GM12891 (cell line): ENCODE results near the gene HCST.

Source experiments
- POLR2A ChIP-seq: IDR thresholded peaks from 2 replicates; pipeline ENCODE4 v1.6.1; 2011; ENCODE audit warnings: low read depth, low read length, control low read depth
- POLR2AphosphoS5 ChIP-seq: IDR thresholded peaks from 2 replicates; pipeline ENCODE4 v1.6.1; 2011; ENCODE audit warnings: low read depth, low read length, control low read depth
- TAF1 ChIP-seq: IDR thresholded peaks from 2 replicates; pipeline ENCODE4 v1.6.1; 2011; ENCODE audit warnings: low read depth, low read length, control low read depth

DNA sequence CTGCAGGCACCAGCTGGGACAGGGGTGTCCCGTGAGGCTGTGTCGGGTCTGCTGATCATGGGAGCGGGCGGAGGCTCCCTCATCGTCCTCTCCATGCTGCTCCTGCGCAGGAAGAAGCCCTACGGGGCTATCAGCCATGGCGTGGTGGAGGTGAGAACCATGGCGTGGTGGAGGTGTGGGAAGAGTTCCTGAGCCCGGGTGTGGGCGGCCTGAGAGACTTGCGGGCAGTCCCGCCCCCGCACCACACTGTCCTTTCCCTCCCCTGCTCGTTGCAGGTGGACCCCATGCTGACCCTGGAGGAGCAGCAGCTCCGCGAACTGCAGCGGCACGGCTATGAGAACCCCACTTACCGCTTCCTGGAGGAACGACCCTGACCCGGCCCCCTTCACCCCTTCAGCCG, 23.3 kb upstream of the HCST start:
- TF ChIP-seq POLR2AphosphoS5 (no peak), POLR2A (no peak), TAF1 (no peak)
